ENCODE measurements around the gene SLC26A1. TPM values are rescaled to one million over a fixed set of nuclear protein-coding genes. Genes with fewer than 3 reads are reported as not detected.

SLC26A1 gene
- total RNA-seq, 1 donor = 0.27 TPM

DNA sequence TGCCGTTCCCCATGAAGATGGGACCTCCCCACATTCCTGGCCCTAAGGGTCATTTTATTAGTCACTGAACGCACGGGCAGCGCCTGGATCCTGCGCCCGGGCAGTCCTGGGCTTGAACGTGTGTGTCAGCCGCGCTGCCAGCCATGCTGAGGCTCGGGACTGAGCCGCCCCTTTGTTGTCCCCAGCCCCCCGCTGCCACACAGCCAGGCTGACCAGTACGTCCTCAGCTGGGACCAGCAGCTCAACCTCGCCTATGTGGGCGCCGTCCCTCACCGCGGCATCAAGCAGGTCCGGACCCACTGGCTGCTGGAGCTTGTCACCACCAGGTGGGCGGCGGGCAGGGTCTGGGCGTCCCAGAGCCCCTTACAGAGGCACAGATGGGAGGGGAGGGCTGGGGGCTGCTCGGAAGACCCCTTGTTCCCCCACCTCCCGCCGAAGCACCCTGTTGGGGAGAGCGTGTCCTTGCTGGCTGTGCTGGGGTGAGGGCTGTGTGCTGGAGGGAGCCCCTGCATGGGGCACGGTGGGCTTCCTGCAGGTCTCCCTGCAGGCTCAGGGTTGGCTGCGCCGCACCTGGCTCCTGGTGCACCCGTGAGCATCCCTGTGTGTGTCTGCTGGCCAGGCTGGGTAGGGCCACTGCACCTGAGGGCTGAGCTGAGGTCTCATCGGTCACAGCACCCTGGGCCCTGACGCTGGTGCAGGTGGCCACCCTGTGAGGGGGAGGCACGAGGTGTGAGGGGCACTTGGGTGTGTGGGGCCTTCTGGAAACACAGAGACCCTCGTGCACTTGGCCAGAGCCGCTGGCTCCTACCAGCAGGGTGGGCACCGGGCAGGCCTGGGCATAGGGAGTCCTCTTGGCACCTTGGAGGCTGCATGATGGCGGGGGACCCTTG lies 5.3 kb downstream of the SLC26A1 start:
- TF ChIP-seq, protein P1, sequence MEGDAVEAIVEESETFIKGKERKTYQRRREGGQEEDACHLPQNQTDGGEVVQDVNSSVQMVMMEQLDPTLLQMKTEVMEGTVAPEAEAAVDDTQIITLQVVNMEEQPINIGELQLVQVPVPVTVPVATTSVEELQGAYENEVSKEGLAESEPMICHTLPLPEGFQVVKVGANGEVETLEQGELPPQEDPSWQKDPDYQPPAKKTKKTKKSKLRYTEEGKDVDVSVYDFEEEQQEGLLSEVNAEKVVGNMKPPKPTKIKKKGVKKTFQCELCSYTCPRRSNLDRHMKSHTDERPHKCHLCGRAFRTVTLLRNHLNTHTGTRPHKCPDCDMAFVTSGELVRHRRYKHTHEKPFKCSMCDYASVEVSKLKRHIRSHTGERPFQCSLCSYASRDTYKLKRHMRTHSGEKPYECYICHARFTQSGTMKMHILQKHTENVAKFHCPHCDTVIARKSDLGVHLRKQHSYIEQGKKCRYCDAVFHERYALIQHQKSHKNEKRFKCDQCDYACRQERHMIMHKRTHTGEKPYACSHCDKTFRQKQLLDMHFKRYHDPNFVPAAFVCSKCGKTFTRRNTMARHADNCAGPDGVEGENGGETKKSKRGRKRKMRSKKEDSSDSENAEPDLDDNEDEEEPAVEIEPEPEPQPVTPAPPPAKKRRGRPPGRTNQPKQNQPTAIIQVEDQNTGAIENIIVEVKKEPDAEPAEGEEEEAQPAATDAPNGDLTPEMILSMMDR (IDR thresholded peaks at IDR 0.05; ENCODE audit: insufficient read depth, low read length) = no peak
- peak overlapping the region; percentile 83 for H3K4me3 ChIP-seq (ENCODE audit: low read depth, low read length)
- peak; percentile 48 for DNase-seq (ENCODE audit: low read depth)

DNA sequence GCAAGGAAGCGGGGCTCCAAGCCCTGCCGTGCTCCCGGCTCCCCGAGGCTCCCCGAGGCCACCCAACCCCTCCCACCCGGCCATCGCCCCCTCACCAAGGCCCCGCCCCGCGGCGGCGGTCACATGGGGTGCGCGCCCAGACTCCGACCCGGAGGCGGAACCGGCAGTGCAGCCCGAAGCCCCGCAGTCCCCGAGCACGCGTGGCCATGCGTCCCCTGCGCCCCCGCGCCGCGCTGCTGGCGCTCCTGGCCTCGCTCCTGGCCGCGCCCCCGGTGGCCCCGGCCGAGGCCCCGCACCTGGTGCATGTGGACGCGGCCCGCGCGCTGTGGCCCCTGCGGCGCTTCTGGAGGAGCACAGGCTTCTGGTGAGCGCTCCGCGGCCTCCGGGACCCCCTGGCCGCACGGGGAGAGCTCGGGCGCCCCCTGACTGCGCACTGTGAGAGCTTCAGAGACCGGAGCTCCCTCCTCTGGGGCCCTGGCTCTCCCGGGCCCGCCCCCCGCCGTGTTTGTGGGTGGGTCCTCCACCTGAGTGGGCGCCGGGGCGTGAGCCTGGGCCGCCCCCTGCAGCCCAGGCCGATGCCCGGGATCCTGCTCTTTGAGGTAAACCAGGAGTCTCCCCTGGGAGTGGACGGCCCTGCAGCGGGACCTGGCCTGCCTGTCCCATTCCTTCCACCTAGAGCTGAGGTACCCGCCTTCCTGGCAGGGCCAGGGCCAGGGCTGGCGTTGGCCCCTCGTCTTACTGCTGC lies 6.2 kb downstream of the SLC26A1 start, which contains the start of gene IDUA:
Gene IDUA, plus strand, starts transcription at position 166 of the 745 bp plus-strand sequence. Its CDS starts 41 bp downstream, at position 207.
- peak within 1 kb of the TSS; percentile 83 for H3K4me3 ChIP-seq (ENCODE audit: low read depth, low read length)
- TF ChIP-seq, protein P1 (IDR thresholded peaks at IDR 0.05; ENCODE audit: insufficient read depth, low read length) = peak; percentile 52
- peak; percentile 48 for DNase-seq (ENCODE audit: low read depth)

DNA sequence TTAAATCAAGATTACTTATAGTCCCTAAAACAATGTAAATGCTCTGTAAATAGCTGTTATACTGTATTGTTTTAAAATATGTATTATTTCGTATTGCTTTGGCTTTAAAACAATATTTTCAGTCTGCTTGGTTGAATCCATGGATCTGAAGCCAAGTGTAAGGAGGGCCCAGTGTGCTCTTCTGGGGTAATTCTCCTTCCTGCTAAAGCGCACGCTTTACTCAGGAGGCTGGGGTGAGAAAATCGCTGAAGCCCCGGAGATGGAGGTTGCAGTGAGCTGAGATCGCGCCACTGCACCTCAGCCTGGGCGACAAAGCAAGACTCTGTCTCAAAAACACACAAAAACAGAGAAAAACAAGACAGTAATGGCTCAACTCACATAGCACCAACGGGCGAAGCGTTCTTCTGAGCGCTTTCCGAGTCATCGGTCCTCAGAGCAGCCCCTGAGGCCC lies 6.8 kb downstream of the SLC26A1 start:
- TF ChIP-seq, protein P1 (IDR thresholded peaks at IDR 0.05; ENCODE audit: insufficient read depth, low read length) = no peak
- DNase-seq (ENCODE audit: low read depth) = peak; percentile 27
- peak overlapping the region; percentile 83 for H3K4me3 ChIP-seq (ENCODE audit: low read depth, low read length)

DNA sequence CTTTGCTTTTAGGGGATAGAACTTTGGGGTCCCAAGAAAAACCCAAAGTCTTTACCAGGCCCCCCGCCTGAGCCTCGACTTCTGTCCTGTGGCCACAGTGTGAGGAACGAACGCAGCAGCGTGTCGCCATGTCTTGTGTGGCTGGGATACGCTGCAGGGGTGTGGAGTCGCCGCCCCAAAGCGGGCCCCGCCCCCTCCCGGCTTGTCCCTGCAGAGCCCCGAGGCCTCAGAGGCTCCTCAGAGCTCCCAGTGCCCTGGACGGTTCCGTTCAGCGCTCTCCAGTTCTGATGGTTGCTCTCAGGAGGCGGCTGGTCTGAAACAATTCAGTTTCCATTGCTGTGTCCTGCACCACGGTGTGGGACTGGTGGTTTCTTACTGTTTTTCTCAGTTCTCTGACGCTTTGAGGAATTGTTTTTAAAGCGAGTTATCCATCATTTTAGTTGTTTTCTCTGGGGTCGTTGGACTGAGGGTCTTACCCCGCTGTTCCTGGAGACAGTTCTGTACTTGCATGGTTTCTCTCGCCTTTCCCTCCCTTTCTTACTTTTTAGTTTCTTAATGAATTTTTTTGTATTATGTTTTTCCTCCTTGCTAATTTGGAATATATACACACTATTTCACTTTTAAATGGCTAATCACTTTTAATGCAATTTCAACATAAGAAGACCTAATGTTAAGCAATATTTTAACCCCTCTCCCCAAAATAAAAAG lies 7.9 kb downstream of the SLC26A1 start:
- no peak overlapping the region for H3K4me3 ChIP-seq (ENCODE audit: low read depth, low read length)
- DNase-seq (ENCODE audit: low read depth) = no peak
- TF ChIP-seq, protein P1 (IDR thresholded peaks at IDR 0.05; ENCODE audit: insufficient read depth, low read length) = no peak

DNA sequence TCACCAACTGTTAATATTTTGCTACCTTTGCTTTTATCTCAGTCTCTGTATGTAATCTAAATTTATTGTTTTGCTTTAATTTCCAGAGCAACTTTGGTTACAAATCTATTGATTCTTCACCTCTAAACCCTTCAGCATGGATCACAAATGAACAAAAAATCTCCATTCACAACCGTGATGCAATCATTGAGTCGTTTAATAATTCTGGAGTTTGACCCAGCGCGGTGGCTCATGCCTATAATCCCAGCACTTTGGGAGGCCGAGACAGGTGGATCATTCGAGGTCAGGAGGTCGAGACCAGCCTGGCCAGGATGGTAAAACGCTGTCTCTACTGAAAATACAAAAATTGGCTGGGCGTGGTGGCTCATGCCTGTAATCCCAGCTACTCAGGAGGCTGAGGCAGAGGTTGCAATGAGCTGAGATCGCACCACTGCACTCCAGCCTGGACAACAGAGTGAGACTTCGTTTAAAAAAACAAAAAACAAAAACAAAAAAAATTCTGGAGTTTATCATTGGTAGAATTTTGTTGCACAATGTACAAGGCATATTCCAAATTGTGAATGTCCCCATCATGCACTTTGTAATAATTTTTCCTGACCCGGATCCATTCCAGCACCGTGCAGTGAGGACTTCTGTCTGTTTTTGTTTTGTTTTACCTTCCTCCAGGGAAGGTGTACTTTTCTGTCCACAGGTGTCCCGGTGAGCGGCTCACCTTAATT lies 8.7 kb downstream of the SLC26A1 start:
- no peak for DNase-seq (ENCODE audit: low read depth)
- TF ChIP-seq, protein P1 (IDR thresholded peaks at IDR 0.05; ENCODE audit: insufficient read depth, low read length) = no peak
- H3K4me3 ChIP-seq (ENCODE audit: low read depth, low read length) = no peak overlapping the region

DNA sequence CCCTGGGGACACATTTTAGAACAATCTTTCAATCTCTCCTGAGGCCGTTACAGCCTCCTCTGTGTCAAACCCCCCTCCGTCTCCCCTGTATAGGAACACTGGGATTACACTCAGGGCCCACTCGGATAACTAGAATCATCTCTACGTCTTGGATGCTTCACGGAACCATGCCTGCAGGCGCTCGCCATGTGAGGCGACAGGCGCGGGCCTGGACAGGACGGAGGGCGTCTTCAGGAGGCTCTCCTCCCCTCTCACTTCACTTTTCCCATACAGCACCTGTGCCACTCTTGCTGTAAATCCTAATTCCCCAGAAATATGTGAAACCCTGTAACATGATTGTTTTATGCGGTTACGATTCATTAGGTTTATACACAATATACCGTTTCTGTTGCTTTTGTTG lies 10.4 kb downstream of the SLC26A1 start:
- TF ChIP-seq, protein P1 (IDR thresholded peaks at IDR 0.05; ENCODE audit: insufficient read depth, low read length) = no peak
- DNase-seq (ENCODE audit: low read depth) = no peak
- no peak overlapping the region for H3K4me3 ChIP-seq (ENCODE audit: low read depth, low read length)
